ENCODE results near the gene GAB4.

GAB4 gene

DNA sequence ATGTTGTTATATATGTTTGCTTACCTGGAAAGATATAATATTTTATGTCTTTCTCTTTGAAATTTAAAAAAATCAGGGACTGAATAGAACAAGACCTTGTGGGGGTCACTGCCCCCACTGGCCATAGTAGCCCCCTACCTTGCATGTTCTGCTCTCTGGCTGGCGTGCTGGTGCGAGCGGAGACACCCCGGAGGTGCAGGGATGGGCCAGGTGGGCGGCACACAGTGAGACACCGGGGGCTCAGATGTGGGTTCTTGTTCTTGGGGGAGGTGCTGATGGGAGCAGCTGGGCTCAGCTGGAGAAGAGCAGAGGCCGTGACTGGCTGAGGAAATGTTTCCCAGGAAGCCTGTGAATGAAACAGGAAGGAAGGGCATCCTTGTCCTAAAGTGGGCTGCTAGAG, 20.2 kb downstream of the GAB4 start:
- no peak for DNase-seq

DNA sequence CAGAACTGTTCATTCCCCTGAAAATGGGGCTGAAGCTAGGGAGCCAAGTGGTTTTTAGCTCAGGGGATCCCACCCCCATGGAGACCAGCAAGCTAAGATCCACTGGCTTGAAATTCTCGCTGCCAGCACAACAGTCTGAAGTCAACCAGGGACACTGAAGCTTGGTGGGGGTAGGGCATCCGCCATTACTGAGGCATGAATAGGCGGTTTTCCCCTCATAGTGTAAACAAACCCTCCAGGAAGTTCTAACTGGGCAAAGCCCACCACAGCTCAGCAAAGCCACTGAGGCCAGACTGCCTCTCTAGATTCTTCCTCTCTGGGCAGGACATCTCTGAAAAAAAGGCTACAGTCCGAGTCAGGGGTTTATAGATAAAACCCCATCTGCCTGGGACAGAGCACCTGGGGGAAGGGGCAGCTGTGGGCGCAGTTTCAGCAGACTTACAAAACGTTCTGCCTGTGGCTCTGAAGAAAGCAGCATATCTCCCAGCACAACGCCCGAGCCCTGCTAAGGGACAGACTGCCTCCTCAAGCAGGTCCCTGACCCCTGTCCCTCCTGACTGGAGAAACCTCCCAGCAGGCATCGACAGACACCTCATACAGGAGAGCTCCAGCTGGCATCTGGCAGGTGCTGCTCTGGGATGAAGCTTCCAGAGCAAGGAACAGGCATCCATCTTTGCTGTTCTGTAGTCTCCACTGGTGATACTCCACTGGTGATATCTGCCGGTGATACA, 32.7 kb downstream of the GAB4 start:
- no peak for DNase-seq

DNA sequence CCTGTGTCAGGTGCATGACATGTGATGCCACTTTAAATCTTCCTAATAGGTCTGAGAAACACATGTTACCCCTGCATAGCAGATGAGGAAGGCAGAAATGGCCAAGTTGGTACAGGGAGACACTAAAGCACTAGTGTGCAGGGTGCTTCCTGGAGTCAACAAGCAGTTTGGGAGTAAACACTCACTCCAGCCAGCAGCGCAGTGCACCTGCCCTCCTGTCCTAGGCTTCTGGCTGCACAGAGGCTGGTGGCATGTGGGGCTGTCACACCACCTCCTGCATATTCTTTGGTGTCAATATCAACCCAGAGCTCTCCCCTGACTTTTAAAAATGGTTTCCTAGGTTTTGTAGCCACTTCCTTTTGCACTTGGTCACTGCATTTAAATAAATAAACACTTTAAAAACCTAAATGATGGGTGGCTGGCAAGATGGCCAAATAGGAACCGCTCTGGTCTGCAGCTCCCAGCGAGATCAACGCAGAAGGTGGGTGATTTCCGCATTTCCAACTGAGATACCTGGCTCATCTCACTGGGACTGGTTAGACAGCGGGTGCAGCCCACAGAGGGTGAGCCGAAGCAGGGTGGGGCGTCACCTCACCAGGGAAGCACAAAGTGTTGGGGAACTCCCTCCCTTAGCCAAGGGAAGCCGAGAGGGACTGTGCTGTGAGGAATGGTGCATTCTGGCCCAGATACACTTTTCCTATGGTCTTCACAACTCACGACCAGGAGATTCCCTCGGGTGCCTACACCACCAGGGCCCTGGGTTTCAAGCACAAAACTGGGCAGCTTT, 33.5 kb downstream of the GAB4 start:
- no peak for DNase-seq

DNA sequence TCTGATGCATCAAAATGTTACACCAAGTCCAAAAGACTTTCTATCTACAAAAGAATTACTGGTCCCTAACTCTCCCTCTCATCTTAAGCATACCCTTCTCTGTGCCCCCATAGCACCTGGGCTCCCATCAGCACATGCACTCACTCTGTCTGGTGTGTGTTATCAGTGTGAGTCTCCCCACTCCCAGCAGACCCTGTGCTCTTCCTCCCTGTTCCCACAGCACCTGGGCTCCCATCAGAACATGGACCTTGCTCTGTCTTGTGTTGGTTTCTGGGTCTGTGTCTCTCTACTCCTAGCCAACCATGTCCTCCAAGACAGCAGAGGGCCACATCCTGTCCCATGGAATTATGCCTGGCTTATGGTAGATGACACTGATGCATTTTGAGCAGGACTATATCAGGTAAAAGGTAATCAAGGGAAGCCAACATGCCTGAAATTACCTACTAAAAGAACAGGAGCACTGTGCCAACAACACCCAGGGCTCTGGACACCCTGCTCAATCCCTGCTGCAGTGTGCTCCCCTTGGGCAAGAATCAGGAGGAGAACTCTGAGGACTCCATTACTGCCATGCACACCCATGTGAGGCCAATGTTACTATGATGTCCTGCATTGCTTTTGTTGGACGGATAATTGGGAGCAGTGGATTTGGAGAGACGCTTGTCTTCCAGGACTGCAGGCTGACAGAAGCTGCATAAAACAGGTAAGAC, 34.3 kb downstream of the GAB4 start:
- no peak for DNase-seq

DNA sequence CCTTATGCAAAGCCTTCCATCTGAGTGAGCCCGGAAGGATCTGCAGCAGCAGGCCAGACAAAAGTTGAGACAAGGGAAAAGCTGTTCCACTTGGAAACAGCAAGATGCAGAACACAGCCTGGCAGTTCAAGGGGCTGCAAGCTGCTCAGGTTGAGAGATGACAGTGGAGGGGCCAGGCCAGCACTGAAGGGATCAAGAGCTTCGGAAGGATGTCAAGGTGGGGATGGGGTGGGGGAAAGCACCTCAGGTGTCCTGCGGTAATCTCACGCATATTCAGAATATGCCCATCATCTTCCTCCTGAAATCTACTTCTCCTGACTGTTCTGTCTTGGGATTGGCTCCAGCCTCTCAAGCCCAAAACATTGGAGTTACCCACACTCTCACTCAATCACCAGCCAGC, 35.7 kb downstream of the GAB4 start:
- no peak for DNase-seq

DNA sequence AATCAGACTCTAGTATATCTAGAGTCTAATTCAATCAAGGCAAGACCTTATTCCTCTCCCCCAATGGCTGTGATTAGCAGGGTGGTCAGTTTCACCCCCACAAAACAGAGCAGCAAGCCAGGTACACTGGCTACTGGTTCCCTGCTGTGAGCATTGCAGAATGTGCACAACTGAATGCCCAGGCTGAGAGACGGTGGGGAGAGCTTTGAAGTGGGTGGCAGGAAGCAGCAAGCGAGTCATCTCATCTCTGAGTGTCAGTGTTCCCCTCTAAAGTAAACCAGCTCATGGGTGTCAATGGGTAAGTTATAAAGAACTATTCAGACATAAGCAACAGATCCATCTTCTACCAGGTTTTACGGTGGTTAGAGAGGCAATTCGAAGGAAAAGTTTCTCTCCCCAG, 37.6 kb downstream of the GAB4 start:
- no peak for DNase-seq

DNA sequence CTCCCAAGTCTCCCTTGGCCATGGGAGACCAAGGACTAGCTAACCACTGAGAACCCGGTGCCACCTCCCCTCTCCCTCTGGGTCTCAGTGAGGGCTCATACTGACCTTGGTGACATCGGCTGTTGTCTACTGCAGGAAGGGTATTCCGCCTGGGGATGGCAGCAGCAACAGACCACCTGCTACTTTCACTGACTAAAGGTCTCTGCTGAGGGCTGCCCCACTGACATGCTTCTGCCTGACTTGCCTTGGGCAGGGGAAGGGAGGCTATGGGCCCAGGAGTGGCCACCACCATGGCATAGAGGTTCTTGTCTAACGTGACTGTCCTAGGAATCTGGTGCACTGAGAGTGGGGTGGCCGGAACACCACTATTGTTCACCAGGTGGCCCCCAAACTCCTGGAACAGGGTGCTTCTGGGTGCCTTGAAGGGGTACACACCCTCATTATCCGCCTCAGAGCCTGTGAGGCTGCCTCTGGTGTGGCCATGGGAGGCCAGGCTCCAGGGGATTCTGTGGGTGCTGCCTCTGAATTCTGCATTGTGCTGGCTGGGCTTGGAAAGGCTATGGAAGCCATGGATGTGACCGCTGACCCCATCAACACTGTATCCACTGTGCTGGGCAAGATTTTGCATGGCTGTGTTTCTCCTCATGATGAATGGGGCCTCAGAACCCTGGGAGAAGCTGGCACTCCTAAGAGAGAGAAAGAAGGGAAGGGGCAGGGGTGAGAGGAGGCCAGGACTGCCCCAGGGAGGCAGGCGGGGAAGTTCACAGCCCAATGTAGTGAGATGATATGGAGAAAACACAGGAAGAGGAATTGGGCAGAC, 38.3 kb downstream of the GAB4 start:
- DNase-seq: no peak

DNA sequence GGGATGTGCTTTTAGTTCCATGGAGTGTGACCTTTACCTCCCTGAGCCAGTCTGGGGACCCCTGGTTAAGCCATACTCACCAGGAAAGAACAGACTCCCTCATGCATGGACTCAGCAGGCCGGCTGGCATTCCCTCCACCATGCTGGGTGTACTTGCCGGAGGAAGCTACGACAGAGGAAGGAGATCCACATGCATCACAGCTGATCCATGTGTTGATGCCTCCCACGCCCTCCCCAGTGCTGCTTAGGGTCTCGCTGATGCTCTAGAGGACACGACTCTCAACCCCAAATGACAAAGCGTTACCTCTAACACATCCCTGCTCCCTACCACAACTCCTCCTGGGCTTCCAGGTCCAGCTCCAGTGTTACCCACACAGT, 39.8 kb downstream of the GAB4 start:
- DNase-seq: no peak

DNA sequence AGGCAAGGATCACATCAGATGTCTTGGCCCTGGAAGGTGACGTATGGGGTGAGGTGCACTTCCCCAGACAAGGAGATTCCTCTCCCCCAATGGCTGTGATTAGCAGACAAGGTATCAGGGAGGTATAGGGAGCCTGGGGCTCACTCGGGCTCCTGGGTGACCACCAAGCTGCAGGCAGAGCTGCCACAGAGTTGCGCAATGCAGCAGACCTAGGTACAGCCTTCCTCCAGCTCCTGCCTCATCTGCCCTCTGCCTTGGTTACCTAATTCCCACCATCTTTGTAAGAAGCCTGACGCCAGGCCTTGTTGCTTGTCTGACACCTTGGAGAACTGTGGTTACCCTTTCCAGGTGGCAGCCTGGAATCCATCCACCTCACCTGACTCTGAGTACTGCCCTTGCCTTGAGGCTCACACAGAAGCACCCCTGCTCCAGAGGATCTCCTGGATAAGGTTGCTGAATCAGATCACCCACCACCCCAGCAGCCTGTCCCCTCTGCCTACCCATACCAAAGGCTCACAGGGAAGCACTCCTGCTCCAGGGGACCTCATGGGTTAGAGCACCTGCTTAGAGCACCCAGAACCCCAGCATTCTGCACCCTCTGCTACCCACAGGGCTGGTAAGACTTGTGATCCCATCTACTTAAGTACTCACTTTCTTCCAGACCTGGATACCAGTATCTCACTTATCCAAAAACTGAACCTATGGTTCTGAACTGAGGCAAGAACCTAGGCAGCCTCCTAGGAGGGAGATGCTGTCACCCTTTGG, 40.4 kb downstream of the GAB4 start:
- no peak for DNase-seq

DNA sequence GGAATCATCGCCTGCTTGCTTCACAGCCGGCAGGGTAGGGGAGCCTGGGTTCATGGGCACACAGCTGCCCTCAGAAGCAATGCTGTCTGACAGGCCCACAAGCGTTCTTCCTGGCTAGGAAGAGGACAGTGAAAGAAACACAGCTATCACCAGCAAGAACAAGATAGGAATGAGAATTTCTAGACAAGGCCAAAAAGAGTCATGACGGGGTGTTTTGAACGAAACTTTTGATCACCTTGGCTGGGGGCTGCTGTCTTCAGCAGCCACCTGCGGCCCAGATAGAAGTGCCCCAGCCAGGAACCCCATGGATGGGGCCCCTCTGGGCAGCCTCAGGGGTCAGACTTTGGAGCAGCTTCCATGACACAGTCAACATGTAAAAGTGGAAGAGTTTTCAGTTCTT, 41.8 kb downstream of the GAB4 start:
- DNase-seq: no peak

DNA sequence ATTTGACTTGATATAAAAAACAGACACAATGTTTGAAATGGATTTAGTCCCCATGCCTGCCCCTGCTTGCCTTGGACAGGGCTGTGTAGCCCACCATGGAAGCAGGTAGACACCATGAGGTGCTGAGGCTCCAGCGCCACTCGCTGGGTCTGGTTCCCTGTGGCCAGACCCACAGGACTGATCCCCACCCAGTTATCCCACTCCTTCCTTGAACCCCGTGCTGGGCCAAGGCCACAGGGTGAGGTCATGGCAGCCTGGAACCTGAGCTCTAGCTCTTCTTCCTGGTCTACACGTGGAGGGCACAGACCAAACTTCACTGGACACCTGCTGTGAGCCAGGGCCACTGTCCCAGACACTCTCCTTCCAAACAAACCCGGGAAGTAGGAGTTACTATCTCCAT, 42.5 kb downstream of the GAB4 start:
- no peak for DNase-seq

DNA sequence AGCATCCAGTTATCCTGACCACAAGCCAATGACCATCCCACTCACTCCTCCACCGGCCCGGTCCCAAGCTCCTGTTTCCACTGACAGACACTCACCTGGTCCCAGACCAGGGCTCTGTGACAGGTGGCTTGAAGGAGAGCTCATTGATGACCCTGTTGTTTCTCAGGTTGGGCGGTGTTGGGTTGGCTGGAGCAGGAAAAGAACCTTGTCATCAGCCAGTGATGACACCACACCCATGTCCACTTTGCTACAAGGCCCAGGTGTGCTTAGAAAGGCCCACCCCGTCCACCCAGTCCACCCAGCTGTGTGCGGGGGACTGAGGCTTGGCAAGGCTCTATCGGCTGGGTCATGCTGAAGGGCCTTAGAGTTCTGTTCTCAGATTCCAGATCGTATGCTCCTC, 42.9 kb downstream of the GAB4 start:
- DNase-seq: no peak

DNA sequence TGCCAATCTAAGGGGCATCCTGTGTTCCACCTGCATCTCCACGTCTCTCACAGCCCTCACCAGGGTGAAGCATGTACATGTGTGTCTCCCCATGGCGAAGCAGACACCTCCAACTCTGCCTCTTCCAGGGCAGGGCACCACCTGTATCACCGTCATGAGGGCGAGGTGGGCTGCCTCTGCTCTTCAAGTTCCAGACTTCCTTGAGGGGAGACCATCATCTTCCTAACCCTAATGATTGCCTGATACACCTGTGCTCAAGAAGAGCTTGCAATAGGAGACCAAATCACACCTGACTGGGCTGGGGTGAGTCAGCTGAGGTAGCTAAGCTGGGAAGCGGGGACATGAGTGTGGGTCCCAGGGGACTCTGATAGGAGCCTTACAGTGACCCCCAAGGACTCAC, 43.7 kb downstream of the GAB4 start:
- DNase-seq: no peak

DNA sequence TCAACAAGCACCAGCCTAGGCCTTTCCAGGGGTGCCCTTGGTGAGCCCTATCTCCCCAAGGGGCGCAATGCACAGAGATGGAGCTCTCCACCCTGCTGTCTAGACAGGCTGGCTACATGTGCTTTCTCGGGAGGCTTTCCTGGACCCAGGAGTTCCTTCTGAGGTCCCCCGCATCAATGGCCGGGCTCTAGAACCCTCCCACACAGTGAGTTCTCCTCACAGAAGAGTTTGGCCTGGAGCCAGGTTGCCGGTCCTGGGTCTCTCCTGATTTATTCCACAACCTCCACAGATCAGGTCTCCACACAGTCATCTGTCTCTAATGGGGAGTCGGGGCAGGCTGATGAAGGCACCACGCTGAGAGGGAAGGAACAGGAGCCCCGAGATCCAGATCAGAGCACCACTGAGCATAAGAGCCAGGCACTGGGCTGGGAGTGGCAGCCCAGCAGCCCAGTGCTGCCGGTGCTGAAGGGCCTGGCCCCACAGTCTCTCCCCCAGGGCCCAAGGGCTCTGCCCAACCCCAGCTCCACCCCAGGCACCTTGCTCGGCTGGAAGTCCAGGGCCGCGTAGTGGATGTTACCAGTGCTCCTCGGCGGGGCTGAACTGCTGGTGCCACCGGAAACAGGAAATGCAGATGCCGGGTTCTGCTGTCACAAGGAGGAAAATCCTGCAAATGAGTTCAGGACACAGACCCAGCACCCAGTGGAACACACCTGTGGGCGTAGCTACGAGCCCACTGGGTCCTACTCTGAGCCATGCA, 44.7 kb downstream of the GAB4 start:
- no peak for DNase-seq

DNA sequence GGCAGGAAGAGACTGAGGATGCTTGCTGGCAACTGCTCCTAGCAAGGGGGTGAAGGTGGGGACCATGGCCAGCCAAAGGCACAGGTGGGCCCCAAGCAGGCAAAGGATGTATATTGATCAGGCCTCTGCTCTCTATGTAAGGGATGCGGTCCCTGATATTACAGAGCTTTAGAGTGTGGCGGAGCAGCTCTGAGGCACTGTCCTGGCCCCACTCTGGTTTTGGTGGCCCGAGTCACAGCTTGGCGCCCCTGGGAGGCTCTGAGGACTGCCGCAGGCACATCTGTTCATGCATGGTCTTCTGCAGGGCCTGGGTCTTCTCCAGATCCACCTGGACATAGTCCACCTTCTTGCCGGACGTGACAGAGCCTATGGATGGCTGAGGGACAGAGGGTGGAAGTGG, 45.5 kb downstream of the GAB4 start:
- DNase-seq: no peak

DNA sequence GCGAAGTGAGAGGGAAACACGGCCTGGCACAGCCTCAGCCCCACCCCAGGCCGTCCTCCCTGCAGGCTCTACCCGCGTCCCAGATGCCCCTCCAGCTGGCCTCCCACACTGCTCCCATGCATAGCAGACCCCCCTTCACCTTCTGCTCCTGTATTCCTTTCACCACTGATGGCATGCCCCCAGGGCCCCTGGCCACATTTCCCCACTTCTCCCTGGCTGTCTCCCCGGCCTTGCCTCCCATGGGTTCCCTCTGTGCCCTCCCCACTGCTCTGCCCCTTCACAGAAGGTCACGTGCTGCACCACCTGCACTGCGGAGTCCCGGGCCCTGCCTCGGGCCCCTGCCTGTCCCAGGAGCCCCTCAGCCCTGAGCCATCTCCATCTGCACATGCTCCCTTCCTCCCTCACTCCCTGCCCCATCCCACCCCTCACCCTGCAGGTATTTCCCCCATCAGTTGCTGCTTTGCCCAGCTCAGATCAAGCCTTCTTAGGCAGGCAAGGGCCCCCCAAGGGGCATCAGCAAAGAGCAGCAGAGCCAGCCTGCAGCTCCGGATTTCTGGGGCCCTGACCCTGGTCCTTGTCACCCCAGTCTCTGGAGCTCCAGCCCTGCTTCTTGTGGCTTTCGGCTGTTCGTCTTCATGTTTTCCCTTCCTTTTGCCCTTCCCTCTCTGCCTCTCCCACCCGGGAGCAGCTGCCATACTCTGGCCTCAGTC, 46.4 kb downstream of the GAB4 start:
- DNase-seq: no peak

DNA sequence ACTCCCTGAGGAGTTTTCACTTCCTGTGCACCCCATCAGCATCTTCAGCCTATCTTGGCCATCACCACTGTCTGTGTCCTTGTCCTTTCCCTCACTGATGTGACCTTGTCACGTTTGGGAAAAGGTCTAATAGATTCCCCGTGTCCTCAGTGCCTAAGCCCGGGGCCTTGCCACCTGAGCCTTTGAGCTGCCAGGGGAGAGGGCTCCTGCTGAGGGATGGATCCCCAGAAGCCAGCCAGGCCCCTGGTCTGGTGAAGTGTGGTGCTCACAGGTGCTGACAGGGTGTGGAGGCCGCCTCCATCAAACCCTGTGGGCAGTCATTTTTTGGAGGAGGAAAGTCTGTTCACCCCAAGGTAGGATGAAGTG, 47.2 kb downstream of the GAB4 start:
- no peak for DNase-seq

DNA sequence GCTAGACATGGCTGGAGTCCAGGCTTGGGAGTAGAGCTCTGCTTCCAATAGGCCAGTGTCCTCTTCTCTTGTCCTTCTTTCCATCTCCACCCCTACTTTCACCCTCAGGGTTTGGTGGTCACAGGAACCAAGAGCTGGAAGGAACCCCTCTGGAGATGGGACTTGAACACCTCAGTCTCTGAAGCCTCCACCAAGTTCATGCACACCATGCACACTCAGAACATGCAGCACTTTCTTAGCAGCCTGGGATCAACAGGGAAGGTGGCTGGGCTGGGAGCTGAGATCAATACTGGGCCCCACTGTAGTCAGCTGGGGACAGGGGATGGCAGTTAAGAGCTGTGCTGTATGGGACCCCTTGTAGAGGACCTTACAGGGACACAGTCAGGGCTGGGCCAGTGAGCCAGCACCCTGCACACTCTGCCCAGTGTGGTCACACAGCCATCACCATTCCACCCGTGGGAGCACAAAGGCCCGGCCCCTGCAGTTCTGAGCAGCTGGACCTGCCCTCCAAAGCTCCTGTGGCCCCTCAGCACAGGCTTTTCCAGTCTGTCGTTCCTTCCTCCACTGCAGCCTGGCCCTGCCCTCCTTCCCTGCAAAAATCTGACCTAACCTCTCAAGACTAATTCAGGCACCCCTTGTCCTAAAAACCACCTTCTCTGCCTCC, 47.7 kb downstream of the GAB4 start:
- no peak for DNase-seq

DNA sequence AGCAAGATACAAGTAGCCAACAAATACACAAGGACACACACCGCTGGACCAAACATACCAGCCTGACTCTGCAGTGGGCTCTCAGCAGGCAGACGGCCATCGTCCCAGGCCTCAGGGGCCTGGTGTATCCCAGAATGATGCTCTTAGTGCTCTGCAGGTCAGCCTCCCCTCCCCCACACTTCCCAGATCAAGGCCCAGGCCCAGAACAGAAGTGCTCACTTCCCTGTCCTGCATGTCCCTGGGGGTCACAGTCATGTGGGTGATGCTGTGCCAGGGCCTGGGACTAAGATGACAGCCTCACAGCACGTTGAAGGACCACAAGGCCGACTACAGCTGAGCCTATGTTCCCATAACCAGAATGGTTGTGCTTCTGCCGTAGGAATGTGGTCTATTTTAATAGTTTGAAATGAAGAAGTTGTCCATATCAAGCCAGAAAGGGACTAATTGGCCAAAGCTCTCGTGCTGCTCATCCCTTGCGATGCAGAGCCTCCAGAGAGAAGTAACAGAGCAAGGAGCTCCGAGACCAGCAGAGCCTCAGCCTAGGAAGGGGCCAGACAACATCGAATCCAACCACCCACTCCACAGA, 48.6 kb downstream of the GAB4 start:
- no peak for DNase-seq

DNA sequence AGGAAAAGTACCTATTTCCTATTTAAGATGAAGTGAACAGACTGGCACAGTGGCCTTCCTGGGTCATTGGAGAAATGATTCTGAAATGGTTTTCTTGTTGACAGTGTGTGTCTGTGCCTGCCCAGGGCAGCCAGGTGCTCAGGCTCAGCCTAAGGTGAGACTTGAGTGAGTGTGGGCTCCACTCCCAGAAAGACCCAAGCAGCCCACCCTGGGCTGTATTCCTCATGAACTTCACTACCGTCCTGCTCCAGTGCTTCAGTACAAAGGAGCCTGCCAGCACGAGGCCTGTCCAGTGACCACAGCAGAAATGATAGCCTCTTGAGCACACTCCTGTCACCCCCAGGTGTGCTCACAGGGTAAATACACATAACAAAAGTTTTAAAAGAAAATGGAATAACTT, 49.5 kb downstream of the GAB4 start:
- DNase-seq: no peak

Data from inflammatory macrophage treated with lipopolysaccharide for 4 hours (primary cell).